ENCODE results near the gene RARA. TPM values are rescaled to one million over a fixed set of nuclear protein-coding genes. Genes with fewer than 3 reads are reported as not detected.

The RARA gene
- total and polyA plus RNA-seq, 12 donors, result 11.2 to 34.0 (median 18.9) TPM

DNA sequence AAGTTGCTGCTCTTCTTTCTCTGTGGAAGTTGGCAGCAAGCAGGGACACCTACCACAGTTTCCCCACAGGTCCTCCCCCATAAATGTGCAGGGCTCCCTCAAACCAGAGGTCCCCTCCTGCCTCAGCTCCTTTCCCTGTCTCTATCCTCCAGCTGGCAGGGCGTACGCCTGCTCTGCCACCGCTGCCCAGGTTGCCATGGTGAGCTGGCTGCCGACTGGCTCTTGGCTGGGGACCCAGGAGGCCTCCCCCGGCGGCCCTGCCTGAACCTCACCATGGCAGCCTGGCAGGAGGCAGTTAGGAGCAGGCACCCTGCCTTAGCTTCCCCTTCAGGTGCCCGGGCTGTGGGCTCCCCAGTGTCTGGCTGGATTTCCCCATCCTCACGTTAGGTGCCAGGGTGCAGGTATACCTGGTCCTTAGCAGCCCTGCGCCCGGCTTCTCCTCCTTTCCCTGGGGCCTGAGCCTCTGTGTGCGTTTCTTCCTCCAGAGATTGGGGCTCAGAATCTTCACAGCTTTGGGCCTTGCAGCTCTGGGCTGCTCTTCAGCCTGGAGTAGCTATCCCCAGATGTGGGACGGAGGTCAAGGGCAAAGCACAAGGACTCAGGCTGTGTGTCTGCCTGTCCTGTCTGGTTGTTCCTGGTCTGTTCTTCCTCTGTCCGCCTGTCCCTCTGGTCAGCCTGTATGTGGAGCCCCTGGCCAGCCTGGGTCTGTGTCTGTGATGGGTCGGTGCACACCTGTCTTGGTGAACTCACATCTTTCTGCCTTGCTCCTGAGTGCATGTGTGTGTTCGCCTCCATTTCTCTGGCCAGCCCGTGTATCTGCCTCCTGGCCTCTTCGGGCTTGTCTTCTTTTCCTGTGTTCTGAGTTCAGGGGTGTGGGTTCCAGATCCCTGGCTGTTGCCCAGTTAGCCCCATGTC is 39.8 kb downstream of the RARA start:
- H3K27ac ChIP-seq, result peak overlapping the region in 9 of 10 donors; percentile 53 to 99 (median 98)
- TF ChIP-seq, protein P1, sequence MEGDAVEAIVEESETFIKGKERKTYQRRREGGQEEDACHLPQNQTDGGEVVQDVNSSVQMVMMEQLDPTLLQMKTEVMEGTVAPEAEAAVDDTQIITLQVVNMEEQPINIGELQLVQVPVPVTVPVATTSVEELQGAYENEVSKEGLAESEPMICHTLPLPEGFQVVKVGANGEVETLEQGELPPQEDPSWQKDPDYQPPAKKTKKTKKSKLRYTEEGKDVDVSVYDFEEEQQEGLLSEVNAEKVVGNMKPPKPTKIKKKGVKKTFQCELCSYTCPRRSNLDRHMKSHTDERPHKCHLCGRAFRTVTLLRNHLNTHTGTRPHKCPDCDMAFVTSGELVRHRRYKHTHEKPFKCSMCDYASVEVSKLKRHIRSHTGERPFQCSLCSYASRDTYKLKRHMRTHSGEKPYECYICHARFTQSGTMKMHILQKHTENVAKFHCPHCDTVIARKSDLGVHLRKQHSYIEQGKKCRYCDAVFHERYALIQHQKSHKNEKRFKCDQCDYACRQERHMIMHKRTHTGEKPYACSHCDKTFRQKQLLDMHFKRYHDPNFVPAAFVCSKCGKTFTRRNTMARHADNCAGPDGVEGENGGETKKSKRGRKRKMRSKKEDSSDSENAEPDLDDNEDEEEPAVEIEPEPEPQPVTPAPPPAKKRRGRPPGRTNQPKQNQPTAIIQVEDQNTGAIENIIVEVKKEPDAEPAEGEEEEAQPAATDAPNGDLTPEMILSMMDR (IDR thresholded peaks at IDR 0.05), result no peak
- peak overlapping the region in 5 of 10 donors; percentile 12 to 97 (median 39) for H3K4me3 ChIP-seq
- H3K36me3 ChIP-seq, result peaks cover 0 to 57% (median 25%) of the 10 kb centered on the region in 9 donors
- DNase-seq, result peak; percentile 73 to 76
- no peaks in the 10 kb centered on the region for H3K9me3 ChIP-seq
- no peaks in the 10 kb centered on the region for H3K27me3 ChIP-seq
- ATAC-seq, result peak in 7 of 8 donors; percentile 16 to 72 (median 50)
- 51 to 55% methylated on average over 17 of the region's 17 CpGs for WGBS, 2 donors
- H3K4me1 ChIP-seq, result peaks cover 43 to 94% (median 77%) of the 10 kb centered on the region in 9 donors
- intact Hi-C loops (cut with DNase I), result loop anchor here in 6 of 10 donors (2.0 to 10.0 kb wide), 4 partner anchors 37 to 234 kb away; partner anchors contain the start of gene RARA (in 2 of the 6)

DNA sequence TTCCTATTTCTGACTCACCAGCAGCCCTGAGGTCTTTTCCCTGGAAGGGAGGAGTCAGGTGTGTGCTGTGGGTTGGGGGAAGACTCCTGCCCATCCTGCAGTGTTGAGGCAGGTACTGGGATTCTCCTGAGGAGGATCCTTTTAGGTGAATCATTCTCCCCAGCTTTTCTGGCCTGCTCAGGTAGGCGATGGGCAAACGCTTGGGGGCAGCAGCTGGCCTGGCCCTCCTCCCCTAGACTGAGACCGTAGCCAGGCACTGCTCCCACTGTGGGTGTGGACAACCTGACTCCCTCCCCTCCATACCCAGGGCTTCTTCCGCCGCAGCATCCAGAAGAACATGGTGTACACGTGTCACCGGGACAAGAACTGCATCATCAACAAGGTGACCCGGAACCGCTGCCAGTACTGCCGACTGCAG is 40.5 kb downstream of the RARA start:
- Histone ChIP-seq H3K27me3 (no peaks in the 10 kb centered on the region), H3K4me1 (peaks cover 43 to 92% (median 74%) of the 10 kb centered on the region in 9 donors), H3K4me3 (peak overlapping the region in 4 of 10 donors; percentile 3 to 25 (median 14)), H3K27ac (peak overlapping the region in 9 of 10 donors; percentile 53 to 99 (median 98)), H3K9me3 (no peaks in the 10 kb centered on the region), H3K36me3 (peaks cover 0 to 64% (median 30%) of the 10 kb centered on the region in 9 donors)
- DNase-seq, result no peak
- ATAC-seq, result peak in 3 of 8 donors; percentile 20 to 56 (median 53)
- TF ChIP-seq, protein P1 (IDR thresholded peaks at IDR 0.05), result no peak
- intact Hi-C loops (cut with DNase I), result loop anchor here in 6 of 10 donors (2.0 to 10.0 kb wide), 4 partner anchors 37 to 235 kb away; partner anchors contain the start of gene RARA (in 2 of the 6)
- 29 to 32% methylated on average over 10 of the region's 10 CpGs for WGBS, 2 donors

DNA sequence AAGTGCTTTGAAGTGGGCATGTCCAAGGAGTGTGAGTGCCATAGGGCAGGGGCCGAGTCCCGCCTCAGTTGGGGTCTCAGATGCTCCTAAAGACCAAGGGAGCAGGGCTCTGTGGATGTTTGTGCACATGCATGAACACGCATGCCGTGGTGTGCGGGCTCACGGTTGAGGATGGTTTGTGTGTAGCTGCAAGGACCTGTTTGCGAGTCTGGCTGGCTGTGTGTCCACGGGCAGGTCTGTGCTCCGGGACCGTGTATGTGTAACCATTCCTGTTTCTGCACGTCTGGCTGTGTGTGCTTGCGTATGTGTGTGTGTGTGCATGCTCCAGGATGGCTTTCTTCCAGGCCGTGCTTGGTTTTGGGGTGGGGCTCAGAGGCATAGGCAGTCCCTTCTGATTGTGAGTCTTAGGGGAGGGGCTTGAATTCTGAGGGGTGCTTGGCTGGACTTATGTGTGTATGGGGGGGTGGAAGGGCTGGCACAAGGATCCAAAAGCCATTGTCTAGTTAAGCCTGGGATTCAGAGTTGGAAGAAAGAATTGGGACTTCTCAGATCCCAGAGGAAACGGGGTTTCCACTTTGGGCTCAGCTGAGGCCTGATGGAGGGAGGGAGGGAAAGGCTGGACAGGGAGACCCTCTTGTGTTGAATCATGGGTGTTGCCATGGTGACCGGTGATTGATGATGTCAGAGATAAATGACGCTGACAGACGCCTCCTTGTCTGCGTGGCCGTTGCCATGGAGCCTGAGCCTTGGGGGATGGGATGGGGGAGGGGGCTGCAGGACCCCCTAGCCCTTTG is 41.1 kb downstream of the RARA start:
- peaks cover 0 to 70% (median 34%) of the 10 kb centered on the region in 9 donors for H3K36me3 ChIP-seq
- peak in 1 of 2 donors; percentile 70 for DNase-seq
- TF ChIP-seq, protein P1 (IDR thresholded peaks at IDR 0.05), result no peak
- H3K27me3 ChIP-seq, result no peaks in the 10 kb centered on the region
- intact Hi-C loops (cut with DNase I), result loop anchor here in 8 of 10 donors (2.0 to 10.0 kb wide), 8 partner anchors 38 to 235 kb away; partner anchors contain the start of gene RARA (in 2 of the 8)
- 40% methylated on average over 19 of the region's 19 CpGs for WGBS, 2 donors
- peak overlapping the region in 6 of 10 donors; percentile 65 to 99 (median 98) for H3K27ac ChIP-seq
- ATAC-seq, result peak in 1 of 8 donors; percentile 6
- H3K9me3 ChIP-seq, result no peaks in the 10 kb centered on the region
- H3K4me3 ChIP-seq, result peak overlapping the region in 4 of 10 donors; percentile 3 to 25 (median 14)
- H3K4me1 ChIP-seq, result peaks cover 42 to 92% (median 74%) of the 10 kb centered on the region in 9 donors
